H1 (cell line): ENCODE measurements around the gene RPL36AL. TPM values are rescaled to one million over a fixed set of nuclear protein-coding genes. Genes with fewer than 3 reads are reported as not detected.

Source experiments
- ASH2L ChIP-seq: fragments of 200-600, 300-600 bp; sonication (generic); IDR thresholded peaks from one replicate; pipeline ENCODE4 v1.7.1; 2017; ENCODE audit warnings: low read length
- BACH1 ChIP-seq: IDR thresholded peaks from 2 replicates; pipeline ENCODE4 v1.6.1; 2012; ENCODE audit warnings: low read length, improper control_type of control experiment
- GABPA ChIP-seq: IDR thresholded peaks from 2 replicates; pipeline ENCODE4 v1.6.1; 2011; ENCODE audit warnings: mild to moderate bottlenecking, low read length, moderate library complexity, borderline replicate concordance; ENCODE audit not compliant: insufficient read depth
- KDM1A ChIP-seq: fragments of 200-600, 300-600 bp; sonication (generic); IDR thresholded peaks from 2 replicates; pipeline ENCODE4 v1.7.1; 2016; ENCODE audit warnings: mild to moderate bottlenecking, low read length, borderline replicate concordance
- KDM4A ChIP-seq: IDR thresholded peaks from one replicate; pipeline ENCODE4 v1.7.1; 2012; ENCODE audit warnings: low read depth, mild to moderate bottlenecking, moderate library complexity, low read length, inconsistent platforms; ENCODE audit not compliant: severe bottlenecking
- TAF7 ChIP-seq: optimal IDR thresholded peaks from 2 replicates; pipeline ENCODE3; 2011; ENCODE audit warnings: low read depth, mild to moderate bottlenecking, inconsistent platforms, low read length, moderate library complexity, borderline replicate concordance
- polyA plus RNA-seq, 7 experiments: library from polyadenylated mRNA; depleted of rRNA in 3 of 7; stranded (reverse) in 5 of 7; unstranded in 2 of 7; fragments of >200 nt in 5 of 7; fragments of 200-250 nt in 2 of 7; gene quantifications; 1 replicate in 5 of 7; 2 replicates in 1 of 7; 4 replicates in 1 of 7; pipeline versions ENCODE4 v1.2.1 to v1.2.3, GENCODE V29; 2011 to 2013; ENCODE audit warnings: missing spikeins in 2 of 7, mixed read lengths in 2 of 7
- total RNA-seq: library from RNA; stranded (reverse); fragmentation: NEBNext Ultra II Directional; extraction: Animal tissue kit (Norgen Biotek cat#: 25700); gene quantifications from 2 replicates; pipeline ENCODE4 v1.2.1, GENCODE V29; 2021
- TF ChIP-seq, protein P1 (sequence below): IDR thresholded peaks from 2 replicates; pipeline ENCODE4 v1.6.1; 2012; ENCODE audit warnings: low read length, inconsistent platforms

Gene RPL36AL
- total and polyA plus RNA-seq, 2 of the 8 experiments (the other 6 are each of a cell fraction or from before 2014, with no cell fraction given): 138 to 230 TPM

GRCh38 chr14:49620182-49621113 lies at the start of gene RPL36AL, which contains the start of gene MGAT2 (continued):
- TF ChIP-seq, protein P1, sequence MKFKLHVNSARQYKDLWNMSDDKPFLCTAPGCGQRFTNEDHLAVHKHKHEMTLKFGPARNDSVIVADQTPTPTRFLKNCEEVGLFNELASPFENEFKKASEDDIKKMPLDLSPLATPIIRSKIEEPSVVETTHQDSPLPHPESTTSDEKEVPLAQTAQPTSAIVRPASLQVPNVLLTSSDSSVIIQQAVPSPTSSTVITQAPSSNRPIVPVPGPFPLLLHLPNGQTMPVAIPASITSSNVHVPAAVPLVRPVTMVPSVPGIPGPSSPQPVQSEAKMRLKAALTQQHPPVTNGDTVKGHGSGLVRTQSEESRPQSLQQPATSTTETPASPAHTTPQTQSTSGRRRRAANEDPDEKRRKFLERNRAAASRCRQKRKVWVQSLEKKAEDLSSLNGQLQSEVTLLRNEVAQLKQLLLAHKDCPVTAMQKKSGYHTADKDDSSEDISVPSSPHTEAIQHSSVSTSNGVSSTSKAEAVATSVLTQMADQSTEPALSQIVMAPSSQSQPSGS: no peak; the same call in 1 of the 2 replicates
- TF ChIP-seq KDM4A (peak; percentile 98), ASH2L (no peak), TAF7 (peak; percentile 90), KDM1A (peak; percentile 82; the same call in 1 of the 2 replicates), GABPA (peak; percentile 85), BACH1 (no peak)
